ENCODE data around the gene MPDZ. TPM values are rescaled to one million over a fixed set of nuclear protein-coding genes. Genes with fewer than 3 reads are reported as not detected.

Gene MPDZ
- total RNA-seq, 1 donor from 2014 or later, result 31.0 TPM

DNA sequence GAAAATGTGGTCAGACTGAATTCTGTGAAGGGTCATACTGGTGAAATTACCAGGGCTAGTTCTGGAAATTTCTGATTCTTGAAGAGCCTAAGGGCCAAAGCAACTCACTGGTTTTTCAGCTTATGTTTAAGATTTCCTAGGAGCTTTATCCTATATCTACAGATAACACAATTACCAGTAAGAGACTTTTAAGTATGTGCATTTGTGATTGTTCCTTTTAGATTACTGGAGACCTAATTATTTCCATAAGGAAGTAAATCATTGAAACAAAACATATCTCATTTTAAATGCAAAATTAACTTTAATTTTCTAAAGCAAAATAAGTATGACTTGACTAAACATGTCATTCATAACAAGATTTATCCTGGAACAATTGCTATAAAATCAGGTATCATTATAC is 134.2 kb downstream of the MPDZ start:
- Histone ChIP-seq H2AFZ (ENCODE audit: low read depth, low read length) (no peak overlapping the region), H3K9me3 (ENCODE audit: insufficient read depth, low read depth, low read length) (no peaks in the 10 kb centered on the region), H3K4me3 (ENCODE audit: insufficient read depth, low read depth, low read length) (no peak overlapping the region), H3K9ac (ENCODE audit: low read length) (no peak overlapping the region), H3K27me3 (ENCODE audit: insufficient read depth, low read length) (no peaks in the 10 kb centered on the region), H3K36me3 (ENCODE audit: insufficient read depth, low read length) (peaks cover 8% of the 10 kb centered on the region), H3K4me1 (ENCODE audit: insufficient read depth, low read length) (peaks cover 9% of the 10 kb centered on the region), H3K4me2 (ENCODE audit: low read length) (no peak overlapping the region), H3K27ac (ENCODE audit: low read depth, low read length) (no peak overlapping the region), H3K79me2 (ENCODE audit: insufficient read depth, low read length) (no peaks in the 10 kb centered on the region), H4K20me1 (ENCODE audit: insufficient read depth, low read length) (no peaks in the 10 kb centered on the region)
- FAIRE-seq (no peak), DNase-seq (ENCODE audit: low read depth) (no peak)
- H3K9me3 Mint-ChIP-seq (ENCODE audit: unreplicated experiment), result no peaks in the 10 kb centered on the region
- H3K4me3 Mint-ChIP-seq (ENCODE audit: unreplicated experiment), result no peak overlapping the region
- H3K27me3 Mint-ChIP-seq (ENCODE audit: low read depth, unreplicated experiment), result no peaks in the 10 kb centered on the region
- H3K36me3 Mint-ChIP-seq (ENCODE audit: low read depth, unreplicated experiment), result peaks cover under 1% of the 10 kb centered on the region
- peak overlapping the region; percentile 55 for H3K27ac Mint-ChIP-seq (ENCODE audit: unreplicated experiment)
- no peak for TF ChIP-seq EZH2 (IDR thresholded peaks at IDR 0.05; ENCODE audit: insufficient read depth, low read length)
- TF ChIP-seq, protein P1, sequence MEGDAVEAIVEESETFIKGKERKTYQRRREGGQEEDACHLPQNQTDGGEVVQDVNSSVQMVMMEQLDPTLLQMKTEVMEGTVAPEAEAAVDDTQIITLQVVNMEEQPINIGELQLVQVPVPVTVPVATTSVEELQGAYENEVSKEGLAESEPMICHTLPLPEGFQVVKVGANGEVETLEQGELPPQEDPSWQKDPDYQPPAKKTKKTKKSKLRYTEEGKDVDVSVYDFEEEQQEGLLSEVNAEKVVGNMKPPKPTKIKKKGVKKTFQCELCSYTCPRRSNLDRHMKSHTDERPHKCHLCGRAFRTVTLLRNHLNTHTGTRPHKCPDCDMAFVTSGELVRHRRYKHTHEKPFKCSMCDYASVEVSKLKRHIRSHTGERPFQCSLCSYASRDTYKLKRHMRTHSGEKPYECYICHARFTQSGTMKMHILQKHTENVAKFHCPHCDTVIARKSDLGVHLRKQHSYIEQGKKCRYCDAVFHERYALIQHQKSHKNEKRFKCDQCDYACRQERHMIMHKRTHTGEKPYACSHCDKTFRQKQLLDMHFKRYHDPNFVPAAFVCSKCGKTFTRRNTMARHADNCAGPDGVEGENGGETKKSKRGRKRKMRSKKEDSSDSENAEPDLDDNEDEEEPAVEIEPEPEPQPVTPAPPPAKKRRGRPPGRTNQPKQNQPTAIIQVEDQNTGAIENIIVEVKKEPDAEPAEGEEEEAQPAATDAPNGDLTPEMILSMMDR (IDR thresholded peaks at IDR 0.05; ENCODE audit: insufficient read depth, low read depth, low read length), result no peak
- peaks cover 36% of the 10 kb centered on the region for H3K4me1 Mint-ChIP-seq (ENCODE audit: low read depth, unreplicated experiment)

DNA sequence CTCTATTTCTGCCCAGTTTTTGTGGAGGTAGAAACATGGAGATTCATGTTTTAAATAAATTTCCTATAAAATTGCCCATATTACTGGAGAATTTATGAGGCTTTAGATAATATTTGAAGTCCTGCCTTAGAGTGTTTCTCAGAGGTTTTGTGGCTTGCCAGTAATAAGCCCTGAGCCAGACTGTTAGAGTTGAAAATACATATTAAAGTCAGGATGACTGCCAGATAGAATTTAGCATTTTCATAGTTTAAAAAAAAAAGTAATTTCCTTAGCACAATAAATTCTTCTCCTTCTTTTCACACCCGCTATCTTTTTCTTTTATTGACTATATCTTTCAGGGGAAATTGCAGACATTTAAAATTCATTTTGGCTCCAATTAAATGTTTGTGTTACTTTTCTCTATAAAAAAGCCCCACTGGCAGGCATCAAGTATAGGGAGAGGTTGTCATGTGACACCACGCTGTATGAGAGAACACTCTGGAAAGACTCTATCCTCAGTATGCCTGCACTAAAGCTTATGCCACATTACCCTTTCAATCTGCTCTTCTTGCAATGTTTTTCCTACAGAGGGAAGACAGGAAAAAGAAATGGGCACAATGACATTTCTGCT is 135.2 kb downstream of the MPDZ start:
- H3K36me3 ChIP-seq (ENCODE audit: insufficient read depth, low read length), result peaks cover 8% of the 10 kb centered on the region
- H3K4me2 ChIP-seq (ENCODE audit: low read length), result no peak overlapping the region
- no peak overlapping the region for H3K27ac ChIP-seq (ENCODE audit: low read depth, low read length)
- FAIRE-seq, result no peak
- H3K27me3 ChIP-seq (ENCODE audit: insufficient read depth, low read length), result no peaks in the 10 kb centered on the region
- Mint-ChIP-seq H3K4me1 (ENCODE audit: low read depth, unreplicated experiment) (peaks cover 41% of the 10 kb centered on the region), H3K27me3 (ENCODE audit: low read depth, unreplicated experiment) (no peaks in the 10 kb centered on the region), H3K27ac (ENCODE audit: unreplicated experiment) (peak overlapping the region; percentile 82), H3K4me3 (ENCODE audit: unreplicated experiment) (no peak overlapping the region), H3K36me3 (ENCODE audit: low read depth, unreplicated experiment) (no peaks in the 10 kb centered on the region), H3K9me3 (ENCODE audit: unreplicated experiment) (no peaks in the 10 kb centered on the region)
- H3K9ac ChIP-seq (ENCODE audit: low read length), result no peak overlapping the region
- no peaks in the 10 kb centered on the region for H4K20me1 ChIP-seq (ENCODE audit: insufficient read depth, low read length)
- H2AFZ ChIP-seq (ENCODE audit: low read depth, low read length), result no peak overlapping the region
- H3K79me2 ChIP-seq (ENCODE audit: insufficient read depth, low read length), result no peaks in the 10 kb centered on the region
- no peak overlapping the region for H3K4me3 ChIP-seq (ENCODE audit: insufficient read depth, low read depth, low read length)
- H3K9me3 ChIP-seq (ENCODE audit: insufficient read depth, low read depth, low read length), result no peaks in the 10 kb centered on the region
- H3K4me1 ChIP-seq (ENCODE audit: insufficient read depth, low read length), result peaks cover 13% of the 10 kb centered on the region
- TF ChIP-seq EZH2 (IDR thresholded peaks at IDR 0.05; ENCODE audit: insufficient read depth, low read length), result no peak
- TF ChIP-seq, protein P1 (IDR thresholded peaks at IDR 0.05; ENCODE audit: insufficient read depth, low read depth, low read length), result no peak
- peak; percentile 4 for DNase-seq (ENCODE audit: low read depth)

DNA sequence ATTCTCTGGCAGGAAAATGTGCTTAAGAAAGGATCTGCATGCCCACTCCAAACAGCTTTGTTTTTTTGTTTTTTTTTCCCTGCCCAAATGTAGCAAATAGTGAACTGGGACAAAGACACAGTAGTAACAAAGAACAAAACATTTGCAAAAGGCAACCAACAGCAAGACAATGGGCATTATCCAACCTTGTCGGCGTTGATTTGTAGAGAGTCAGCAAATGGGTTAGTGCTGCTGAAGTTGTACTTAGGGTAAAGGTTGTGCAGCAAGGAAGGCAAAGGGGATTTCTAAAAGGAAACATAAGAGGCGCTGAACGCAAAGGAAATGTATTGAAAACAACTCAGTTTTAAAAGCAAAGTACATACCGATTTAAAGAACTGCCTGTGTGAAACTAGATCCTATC is 136.2 kb downstream of the MPDZ start:
- DNase-seq (ENCODE audit: low read depth), result no peak
- H3K27ac Mint-ChIP-seq (ENCODE audit: unreplicated experiment), result no peak overlapping the region

More for the DNA sequence above, 136.2 kb downstream of the MPDZ start:
- H3K27me3 ChIP-seq (ENCODE audit: insufficient read depth, low read length), result no peaks in the 10 kb centered on the region
- H2AFZ ChIP-seq (ENCODE audit: low read depth, low read length), result no peak overlapping the region
- H3K27me3 Mint-ChIP-seq (ENCODE audit: low read depth, unreplicated experiment), result no peaks in the 10 kb centered on the region
- H3K9ac ChIP-seq (ENCODE audit: low read length), result no peak overlapping the region
- peaks cover 11% of the 10 kb centered on the region for H3K36me3 ChIP-seq (ENCODE audit: insufficient read depth, low read length)
- TF ChIP-seq EZH2 (IDR thresholded peaks at IDR 0.05; ENCODE audit: insufficient read depth, low read length), result no peak
- TF ChIP-seq, protein P1 (IDR thresholded peaks at IDR 0.05; ENCODE audit: insufficient read depth, low read depth, low read length), result no peak
- no peaks in the 10 kb centered on the region for H3K9me3 Mint-ChIP-seq (ENCODE audit: unreplicated experiment)
- no peaks in the 10 kb centered on the region for H4K20me1 ChIP-seq (ENCODE audit: insufficient read depth, low read length)
- H3K9me3 ChIP-seq (ENCODE audit: insufficient read depth, low read depth, low read length), result no peaks in the 10 kb centered on the region
- H3K36me3 Mint-ChIP-seq (ENCODE audit: low read depth, unreplicated experiment), result no peaks in the 10 kb centered on the region
- H3K79me2 ChIP-seq (ENCODE audit: insufficient read depth, low read length), result no peaks in the 10 kb centered on the region
- H3K4me2 ChIP-seq (ENCODE audit: low read length), result no peak overlapping the region
- H3K4me1 Mint-ChIP-seq (ENCODE audit: low read depth, unreplicated experiment), result peaks cover 49% of the 10 kb centered on the region
- H3K27ac ChIP-seq (ENCODE audit: low read depth, low read length), result no peak overlapping the region
- FAIRE-seq, result no peak
- H3K4me1 ChIP-seq (ENCODE audit: insufficient read depth, low read length), result peaks cover 18% of the 10 kb centered on the region
- no peak overlapping the region for H3K4me3 ChIP-seq (ENCODE audit: insufficient read depth, low read depth, low read length)
- H3K4me3 Mint-ChIP-seq (ENCODE audit: unreplicated experiment), result no peak overlapping the region

All from astrocyte (in vitro differentiated cells and primary cell).